ENCODE data around the gene CTTNBP2NL. TPM values are rescaled to one million over a fixed set of nuclear protein-coding genes. Genes with fewer than 3 reads are reported as not detected.
"Not testable (repeated sequence)": the region's sequence is repeated elsewhere in the genome, so short reads cannot be mapped to it uniquely, and the experiment has no call there.

The CTTNBP2NL gene
- polyA plus RNA-seq, 3 donors = 41.2 to 47.9 (median 42.3) TPM

DNA sequence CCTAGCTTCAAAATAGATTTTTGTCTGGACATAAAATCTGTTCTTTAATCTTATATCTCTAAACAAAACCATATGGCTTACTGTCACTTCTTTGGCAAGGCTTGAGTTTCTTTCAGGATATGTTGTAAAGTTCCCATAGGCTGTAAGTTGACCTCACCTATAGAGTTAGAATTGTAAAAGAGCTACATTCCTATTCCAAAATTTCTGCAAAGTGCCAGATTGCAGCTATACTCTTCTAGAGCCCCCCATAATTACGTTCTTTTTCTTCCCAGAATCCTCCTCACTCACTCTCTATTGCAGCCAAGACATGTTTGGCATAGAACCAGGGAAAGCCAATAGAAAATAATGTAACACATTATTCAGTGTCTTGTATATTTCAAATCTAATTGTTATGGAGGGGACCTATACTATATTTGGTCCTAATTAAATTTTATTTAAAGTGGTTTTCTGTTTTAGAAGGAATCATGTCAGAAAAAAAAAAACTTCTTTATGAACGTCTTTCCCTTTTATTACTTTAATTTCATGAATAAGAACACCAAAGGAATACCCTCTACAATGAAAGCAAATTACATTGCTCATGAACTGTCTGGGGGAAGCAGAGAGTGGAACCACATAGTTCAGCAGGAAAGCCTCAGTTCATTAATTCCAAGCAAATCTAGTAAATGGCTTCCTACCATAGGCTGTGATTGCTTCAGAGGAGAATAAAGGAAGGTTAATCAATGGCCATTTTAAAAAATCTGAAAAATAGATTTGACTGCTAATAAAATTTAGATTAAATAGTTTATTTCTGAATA lies 22.3 kb downstream of the CTTNBP2NL start:
- peak in 1 of 3 donors; percentile 12 for DNase-seq (ENCODE audit: low read depth in 3 of 3, low spot score in 2 of 3)

DNA sequence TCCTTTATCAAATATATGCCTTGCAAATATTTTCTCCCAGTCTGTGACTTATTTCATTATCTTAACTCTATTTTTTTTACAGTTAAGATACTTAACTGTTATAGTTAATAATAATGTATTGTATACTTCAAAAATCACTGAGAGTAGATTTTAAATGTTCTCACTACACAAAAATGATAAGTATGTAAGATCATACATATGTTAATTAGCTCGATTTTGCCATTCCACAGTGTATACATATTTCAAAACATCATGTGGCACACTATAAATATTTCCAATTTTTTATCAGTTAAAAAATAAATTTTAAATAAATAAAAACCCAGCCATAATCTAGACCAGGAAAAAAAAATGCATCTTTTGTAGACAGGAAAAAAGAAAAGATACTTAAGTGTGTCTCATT lies 27.2 kb downstream of the CTTNBP2NL start:
- DNase-seq (ENCODE audit: low read depth in 3 of 3, low spot score in 2 of 3) = no peak

DNA sequence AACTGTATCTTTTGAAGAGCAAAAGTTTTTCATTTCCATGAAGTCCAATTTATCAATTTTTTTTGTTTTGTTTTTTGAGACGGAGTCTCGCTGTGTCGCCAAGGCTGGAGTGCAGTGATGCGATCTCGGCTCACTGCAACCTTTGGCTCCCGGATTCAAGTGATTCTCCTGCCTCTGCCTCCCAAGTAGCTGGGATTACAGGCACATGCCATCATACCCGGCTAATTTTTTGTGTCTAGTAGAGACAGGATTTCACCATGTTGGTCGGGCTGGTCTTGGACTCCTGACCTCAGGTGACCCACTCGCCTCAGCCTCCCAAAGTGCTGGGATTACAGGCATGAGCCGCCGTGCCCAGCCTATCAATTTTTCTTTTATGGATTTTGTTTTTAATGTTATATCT lies 27.7 kb downstream of the CTTNBP2NL start:
- DNase-seq (ENCODE audit: low read depth in 3 of 3, low spot score in 2 of 3) = not testable (repeated sequence)

DNA sequence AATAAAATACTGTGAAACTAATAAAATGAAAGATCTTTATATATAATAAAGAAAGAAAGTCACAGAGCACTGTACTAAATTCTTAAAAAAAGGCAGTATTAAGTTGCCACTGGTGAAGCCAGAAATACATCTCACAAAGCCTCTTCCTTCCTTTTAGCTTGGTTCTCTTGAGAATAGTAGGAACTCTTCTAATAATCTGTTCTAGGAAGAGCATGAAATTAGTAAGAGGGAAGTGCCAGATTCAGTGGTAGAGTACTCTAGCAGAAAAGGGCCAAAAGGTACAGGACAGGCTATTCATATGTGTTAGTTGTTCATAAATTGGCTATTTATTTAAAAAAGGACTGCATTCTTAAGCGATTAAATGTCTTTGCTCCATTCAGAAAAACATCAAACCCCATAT lies 33.7 kb downstream of the CTTNBP2NL start:
- DNase-seq (ENCODE audit: low read depth in 3 of 3, low spot score in 2 of 3) = no peak

DNA sequence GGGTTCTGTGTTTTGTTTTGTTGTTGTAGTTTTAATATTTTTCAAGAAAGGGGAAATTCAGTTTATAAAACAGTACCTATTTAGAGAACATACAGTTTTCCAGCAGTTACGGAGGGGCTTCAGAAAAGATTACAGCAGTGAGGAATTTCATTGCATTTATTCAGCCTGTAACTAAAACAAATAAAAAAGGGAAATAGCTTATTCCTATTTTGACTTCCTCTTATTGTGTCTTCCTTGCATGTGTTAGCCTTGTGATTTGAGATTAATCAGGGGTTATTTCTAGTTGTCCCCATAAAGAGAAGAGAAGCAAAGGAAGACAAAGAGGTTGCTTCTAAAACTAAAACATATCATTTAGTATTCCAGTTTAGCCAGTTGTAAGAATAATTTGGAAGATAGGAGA lies 35.0 kb downstream of the CTTNBP2NL start:
- no peak for DNase-seq (ENCODE audit: low read depth in 3 of 3, low spot score in 2 of 3)

DNA sequence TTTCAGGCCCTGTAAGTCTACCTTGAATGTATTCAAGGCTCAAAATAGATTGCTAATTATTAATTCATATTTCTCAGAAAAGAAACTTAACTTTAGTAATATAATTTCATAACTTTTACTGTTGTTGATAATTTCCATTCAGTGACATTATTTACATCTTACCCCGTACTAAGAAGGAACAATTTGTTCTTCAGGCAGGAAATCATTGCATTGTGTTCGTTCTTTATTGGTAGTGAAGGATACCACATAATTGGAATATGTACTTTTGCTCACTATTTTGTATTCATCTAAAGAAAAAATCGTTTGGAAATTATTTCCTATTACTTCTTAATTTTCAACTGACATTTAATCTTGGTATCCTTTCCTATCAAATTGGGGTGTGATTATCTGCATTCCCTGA lies 39.4 kb downstream of the CTTNBP2NL start:
- DNase-seq (ENCODE audit: low read depth in 3 of 3, low spot score in 2 of 3) = no peak

DNA sequence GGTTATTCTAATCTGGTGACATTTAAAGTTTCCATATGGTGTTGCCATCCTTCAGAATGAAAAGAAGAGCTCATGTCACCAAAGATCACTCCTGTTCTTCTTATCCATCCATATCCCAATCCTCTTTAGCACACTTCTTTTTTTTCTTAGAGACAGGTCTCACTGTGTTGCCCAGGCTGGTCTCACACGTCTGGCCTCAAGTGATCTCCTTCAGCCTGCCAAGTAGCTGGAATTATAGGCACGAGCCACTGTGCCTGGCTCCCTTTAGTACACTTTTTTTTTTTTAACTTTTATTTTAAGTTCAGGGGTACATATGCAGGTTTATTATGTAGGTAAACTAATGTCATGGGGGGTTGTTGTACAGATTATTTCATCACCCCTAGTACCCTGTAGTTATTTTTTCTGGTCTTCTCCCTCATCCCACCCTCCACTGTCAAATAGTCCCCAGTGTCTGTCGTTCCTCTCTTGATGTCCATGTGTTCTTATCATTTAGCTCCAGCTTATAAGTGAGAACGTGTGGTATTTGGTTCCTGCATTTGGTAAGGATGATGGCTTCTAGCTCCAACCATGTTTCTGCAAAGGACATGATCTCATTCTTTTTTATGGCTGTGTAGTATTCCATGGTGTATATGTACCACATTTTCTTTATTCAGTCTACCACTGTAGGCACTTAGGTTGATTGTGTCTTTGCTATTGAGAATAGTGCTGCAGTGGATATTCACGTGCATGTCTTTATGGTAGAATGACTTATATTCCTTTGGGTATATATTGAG lies 40.6 kb downstream of the CTTNBP2NL start:
- DNase-seq (ENCODE audit: low read depth in 3 of 3, low spot score in 2 of 3) = no peak

DNA sequence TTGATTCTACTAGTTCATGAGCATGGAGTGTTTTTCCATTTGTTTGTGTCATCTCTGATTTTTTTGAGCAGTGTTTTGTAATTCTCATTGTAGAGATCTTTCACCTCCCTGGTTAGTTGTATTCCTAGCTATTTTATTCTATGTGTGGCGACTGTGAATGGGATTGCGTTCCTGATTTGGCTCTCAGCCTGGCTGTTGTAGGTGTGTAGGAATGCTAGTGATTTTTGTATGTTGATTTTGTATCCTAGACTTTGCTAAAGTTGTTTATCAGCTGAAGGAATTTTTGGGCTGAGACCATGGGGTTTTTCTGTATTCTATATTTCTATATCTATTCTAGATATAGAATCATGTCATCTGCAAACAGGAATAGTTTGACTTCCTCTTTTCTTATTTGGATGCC lies 42.1 kb downstream of the CTTNBP2NL start:
- DNase-seq (ENCODE audit: low read depth in 3 of 3, low spot score in 2 of 3) = not testable (repeated sequence)

DNA sequence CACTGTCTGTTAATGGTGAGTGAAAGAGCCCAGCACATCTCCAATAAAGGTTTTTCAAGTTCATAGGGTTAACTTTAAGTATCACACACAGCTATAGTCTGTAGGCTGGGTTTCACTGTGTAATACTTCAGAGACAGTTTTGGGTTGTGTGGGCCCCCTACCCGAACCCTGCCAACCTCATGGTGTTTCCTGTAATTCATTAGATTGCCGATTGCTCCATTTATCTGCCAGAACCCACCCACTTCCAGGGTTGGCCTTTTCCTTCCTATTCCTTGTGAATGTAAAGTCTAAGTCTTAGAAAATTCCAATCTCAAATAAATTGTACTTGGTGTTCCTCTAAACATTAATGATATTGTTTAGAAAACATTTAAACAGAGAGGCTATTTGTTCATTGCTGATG lies 43.6 kb downstream of the CTTNBP2NL start:
- DNase-seq (ENCODE audit: low read depth in 3 of 3, low spot score in 2 of 3) = no peak

DNA sequence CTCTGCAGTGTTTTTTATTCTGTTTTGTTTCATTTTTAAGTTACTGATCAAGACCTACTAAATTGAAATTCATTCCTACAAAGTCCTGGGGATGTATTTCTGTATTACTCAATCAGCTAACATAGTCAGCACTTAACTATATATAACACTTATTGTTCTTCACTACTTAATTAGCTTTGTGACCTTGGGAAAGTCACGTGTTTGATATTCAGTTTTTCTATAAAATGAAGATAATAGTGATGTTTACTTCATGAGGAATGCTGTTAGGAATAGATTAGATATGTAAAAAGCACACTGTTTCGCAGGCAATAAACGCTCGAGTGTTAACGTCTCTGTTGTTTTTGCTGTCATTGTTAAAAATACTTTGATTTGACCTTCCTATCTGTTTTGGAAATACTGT lies 44.6 kb downstream of the CTTNBP2NL start:
- DNase-seq (ENCODE audit: low read depth in 3 of 3, low spot score in 2 of 3) = no peak

DNA sequence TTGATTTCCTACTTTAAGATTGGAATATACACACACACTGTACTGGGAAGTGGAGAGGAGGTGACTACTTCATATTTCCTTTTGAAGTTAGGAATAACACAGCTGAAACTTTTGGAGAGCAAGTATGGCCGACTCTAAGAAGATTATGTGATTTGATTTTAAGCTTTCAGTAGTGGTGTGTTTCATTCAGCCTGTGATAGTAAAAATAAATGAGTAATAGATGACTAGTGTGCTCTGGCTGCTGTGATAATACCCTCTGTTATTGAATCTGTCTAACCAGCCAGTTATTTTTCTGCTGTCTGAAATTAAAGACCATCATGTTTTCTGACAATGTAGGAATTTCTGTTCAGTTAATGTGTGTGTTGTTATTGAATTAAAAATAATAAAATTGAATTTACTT lies 48.3 kb downstream of the CTTNBP2NL start:
- no peak for DNase-seq (ENCODE audit: low read depth in 3 of 3, low spot score in 2 of 3)

DNA sequence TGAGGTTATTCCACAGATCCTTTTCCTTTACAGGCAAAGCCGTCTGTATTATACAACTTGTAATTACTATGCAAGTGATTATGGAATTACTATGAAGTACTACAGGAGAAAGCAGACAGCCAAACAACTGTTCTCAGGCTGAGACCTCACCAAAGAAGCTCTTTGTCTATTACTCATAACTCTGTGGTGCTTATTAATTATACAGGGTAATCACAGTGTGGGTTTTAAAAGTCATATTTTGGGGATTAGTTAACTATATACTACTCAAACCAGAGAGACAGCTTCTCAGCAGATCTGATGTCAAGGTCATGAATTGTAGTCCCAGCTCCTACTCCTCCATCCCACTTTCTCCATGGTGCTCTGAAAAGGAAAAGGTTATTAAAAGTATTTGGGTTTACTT lies 49.6 kb downstream of the CTTNBP2NL start:
- no peak for DNase-seq (ENCODE audit: low read depth in 3 of 3, low spot score in 2 of 3)

DNA sequence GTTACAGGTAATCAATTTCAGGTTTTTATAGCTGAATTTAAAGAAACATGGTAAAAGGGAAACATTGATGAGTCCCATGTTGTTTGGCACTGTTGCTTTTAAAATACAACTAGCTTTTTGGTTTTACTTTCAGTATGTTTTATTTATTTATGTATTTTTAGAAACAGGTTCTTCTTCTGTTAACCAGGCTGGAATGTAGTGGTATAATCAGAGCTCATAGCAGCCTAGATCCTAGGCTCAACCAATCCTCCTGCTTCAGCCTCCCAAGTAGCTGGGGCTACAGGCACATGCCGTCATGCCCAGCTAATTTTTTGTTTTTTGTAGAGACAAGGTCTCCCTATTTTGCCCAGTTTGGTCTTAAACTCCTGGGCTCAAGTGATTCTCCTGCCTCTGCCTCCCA lies 50.4 kb downstream of the CTTNBP2NL start:
- no peak for DNase-seq (ENCODE audit: low read depth in 3 of 3, low spot score in 2 of 3)

DNA sequence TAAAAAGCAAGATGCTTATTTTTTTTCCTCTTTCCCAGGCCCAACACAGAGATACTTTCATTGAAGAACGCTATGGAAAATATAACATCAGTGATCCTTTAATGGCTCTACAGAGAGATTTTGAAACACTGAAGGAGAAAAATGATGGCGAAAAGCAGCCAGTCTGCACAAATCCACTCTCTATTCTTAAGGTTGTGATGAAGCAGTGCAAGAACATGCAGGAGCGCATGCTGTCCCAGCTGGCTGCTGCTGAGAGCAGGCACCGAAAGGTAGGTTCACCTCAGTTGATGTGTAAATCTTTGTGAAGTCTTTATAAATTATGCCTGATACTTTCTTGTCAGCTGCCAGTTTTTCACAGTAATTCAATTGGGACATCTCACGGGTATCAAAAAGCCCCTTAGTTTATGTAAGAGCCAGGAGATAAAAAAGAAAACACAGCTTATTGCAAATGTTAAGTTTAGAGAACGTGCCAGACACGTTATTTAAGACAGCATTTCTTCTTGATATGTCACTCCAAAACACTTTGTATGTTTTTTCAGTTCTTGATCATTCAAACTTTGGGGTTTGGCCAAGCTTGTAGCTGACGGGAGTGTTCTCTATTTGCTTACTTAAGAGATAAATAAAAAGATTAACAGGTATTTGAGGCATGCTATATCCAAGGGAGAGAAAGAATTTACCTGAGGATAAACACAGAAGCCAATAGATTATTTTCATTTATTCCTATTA lies 53.1 kb downstream of the CTTNBP2NL start:
- no peak for DNase-seq (ENCODE audit: low read depth in 3 of 3, low spot score in 2 of 3)

DNA sequence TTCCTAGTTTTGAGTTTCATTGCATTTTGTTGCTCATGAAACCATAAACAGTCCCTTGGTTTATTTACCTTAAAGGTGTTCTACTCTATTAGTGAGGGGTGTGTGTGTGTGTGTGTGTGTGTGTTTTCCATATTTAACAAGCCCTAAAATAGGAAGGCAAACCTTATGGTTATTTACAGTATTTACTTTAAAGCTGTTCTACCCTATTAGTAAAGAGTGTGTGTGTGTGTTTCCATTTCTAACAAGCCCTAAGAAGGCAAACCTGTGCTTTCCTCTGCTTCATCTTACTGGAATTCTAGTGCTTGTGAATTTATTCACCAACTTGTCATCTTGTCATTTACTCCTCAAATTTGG lies 53.6 kb downstream of the CTTNBP2NL start:
- no peak for DNase-seq (ENCODE audit: low read depth in 3 of 3, low spot score in 2 of 3)

DNA sequence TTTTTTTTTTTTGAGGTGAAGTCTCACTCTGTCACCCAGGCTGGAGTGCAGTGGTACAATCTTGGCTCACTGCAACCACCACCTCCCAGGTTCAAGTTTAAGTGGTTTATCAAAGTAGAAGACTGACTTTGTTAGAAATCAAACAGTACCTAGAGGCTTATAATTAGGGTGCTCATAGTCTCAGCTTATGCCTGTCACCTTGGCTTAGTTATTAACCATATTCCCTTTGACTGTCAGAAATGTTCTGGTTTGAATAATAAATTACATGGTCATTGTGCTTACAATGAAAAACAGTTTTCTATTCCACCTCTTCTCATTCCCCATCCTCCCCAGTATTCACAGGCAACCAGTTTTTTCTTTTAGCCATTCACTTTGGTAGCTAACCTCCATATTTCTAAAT lies 54.8 kb downstream of the CTTNBP2NL start:
- no peak for DNase-seq (ENCODE audit: low read depth in 3 of 3, low spot score in 2 of 3)

DNA sequence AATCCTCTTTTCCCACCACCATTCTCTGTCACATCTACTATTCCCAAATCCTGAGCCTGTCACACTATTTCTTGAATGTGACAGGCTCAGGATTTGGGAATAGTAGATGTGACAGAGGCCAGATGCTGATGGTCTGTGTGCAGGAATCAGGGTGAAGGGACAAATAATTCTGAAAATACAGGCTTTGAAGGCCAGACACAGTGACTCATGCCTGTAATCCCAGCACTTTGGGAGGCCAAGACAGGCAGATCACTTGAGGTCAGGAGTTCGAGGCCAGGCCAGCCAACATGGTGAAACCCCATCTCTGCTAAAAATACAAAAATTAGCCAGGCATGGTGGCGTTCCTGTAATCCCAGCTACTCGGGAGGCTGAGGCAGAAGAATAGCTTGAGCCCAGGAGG lies 55.3 kb downstream of the CTTNBP2NL start:
- DNase-seq (ENCODE audit: low read depth in 3 of 3, low spot score in 2 of 3) = not testable (repeated sequence)

DNA sequence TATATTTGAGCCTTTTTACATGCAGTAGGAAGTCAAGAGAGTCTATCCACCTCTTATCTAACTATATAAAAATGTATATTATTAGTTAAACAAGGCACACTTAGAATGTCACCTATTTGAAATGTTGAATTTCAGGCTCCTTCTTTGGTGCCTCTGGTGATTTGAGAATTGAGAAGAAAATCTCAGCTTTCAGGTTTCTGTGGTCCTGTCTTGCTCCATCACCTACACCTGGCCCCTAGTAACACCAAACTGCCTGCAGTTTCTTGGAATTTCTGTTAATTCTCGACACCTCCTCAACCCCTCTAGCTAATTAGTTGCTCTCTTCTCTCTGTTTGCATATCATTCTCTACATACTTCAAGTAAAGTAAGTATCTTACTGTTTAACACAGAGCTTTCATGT lies 57.9 kb downstream of the CTTNBP2NL start:
- DNase-seq (ENCODE audit: low read depth in 3 of 3, low spot score in 2 of 3) = no peak

DNA sequence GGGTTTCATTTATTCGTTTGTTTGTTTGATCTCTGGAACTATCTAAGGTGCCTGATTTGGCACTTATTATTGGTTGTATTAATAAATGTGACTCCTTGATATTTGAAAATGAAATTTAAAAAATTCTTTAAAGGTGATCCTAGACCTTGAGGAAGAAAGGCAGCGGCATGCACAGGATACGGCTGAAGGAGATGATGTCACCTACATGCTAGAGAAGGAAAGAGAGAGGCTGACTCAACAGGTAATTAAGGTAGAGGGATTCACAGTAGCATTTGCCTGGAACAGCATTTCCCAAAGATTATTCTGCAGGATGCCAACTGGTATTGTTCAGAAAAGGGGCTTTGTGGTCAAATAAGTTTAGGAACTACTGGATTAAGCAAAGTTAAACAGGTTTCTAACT lies 58.3 kb downstream of the CTTNBP2NL start:
- DNase-seq (ENCODE audit: low read depth in 3 of 3, low spot score in 2 of 3) = no peak

DNA sequence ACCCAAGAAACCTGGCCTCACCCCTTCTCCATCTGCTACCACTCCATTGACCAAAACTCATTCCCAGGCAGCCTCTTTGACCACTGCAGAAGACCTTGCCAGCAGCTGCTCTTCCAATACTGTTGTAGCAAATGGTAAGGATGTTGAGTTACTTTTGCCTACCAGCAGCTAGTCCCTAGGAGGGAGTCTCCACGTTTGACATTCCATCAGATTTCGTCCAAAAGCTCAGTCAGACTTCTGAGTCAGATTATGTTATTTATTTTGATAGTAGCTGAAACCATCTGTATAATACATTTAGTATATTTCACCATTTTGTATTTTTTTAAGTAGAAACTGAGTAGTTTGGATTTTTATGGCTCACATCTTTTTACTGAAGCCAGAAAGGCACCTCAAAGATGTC lies 61.2 kb downstream of the CTTNBP2NL start:
- DNase-seq (ENCODE audit: low read depth in 3 of 3, low spot score in 2 of 3) = no peak

DNA sequence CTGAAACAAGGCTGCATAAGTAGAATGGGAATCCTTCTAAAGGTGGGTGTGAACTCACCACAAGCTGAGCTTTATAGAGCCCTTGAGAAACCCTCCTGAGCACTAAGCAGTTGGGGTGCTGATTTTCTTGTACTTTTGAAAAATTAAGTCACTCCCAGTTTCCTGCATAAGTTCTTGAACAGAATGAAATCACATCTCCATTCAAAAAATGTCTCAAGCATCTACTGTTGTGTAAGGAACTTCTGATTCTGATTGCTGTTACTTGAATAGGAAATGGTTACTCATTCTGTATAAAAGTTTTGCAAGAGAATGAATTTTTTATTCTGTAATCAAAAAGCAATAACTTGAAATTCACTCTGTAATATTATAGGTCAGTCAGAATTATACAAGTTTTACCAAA lies 61.9 kb downstream of the CTTNBP2NL start:
- no peak for DNase-seq (ENCODE audit: low read depth in 3 of 3, low spot score in 2 of 3)

DNA sequence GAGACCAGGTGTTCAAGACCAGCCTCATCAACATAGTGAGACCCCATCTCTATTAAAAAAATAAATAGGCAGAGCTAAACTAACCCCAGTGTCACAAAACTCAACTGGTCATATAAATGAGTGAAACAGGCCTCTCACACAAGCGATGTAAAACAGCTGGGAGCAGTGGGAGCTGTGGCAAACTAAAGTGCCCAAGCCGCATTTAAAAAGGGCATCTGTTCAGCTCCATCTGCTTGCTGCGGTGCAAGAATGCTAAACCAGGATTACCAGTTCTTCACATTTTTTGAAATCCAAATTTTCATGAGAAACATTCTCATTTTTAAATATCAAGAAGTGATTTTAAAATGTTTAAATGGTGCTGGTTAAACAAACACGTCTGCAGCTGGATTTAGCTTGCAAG lies 62.7 kb downstream of the CTTNBP2NL start:
- no peak for DNase-seq (ENCODE audit: low read depth in 3 of 3, low spot score in 2 of 3)
